H1 (cell line): ENCODE results near the gene DENND10.

Source experiments
- ATF2 ChIP-seq: IDR thresholded peaks from 2 replicates; pipeline ENCODE4 v1.6.1; 2012; ENCODE audit warnings: low read length, inconsistent platforms
- CTCF ChIP-seq, 3 experiments: IDR thresholded peaks; 1 replicate in 2 of 3; 2 replicates in 1 of 3; pipeline versions ENCODE4 v1.5.1 to v1.6.1; 2011; ENCODE audit warnings: low read length in 3 of 3, mild to moderate bottlenecking in 3 of 3, inconsistent platforms in 2 of 3, low read depth in 1 of 3, moderate library complexity in 1 of 3; ENCODE audit not compliant: insufficient read depth in 1 of 3; ENCODE audit errors: control extremely low read depth in 1 of 3
- EGR1 ChIP-seq: IDR thresholded peaks from 2 replicates; pipeline ENCODE4 v1.6.1; 2011; ENCODE audit warnings: low read depth, low read length, borderline replicate concordance
- HDAC6 ChIP-seq: IDR thresholded peaks from one replicate; pipeline ENCODE4 v1.7.1; 2012; ENCODE audit warnings: low read depth, mild to moderate bottlenecking, inconsistent platforms, low read length, moderate library complexity
- JUN ChIP-seq: IDR thresholded peaks from 2 replicates; pipeline ENCODE4 v1.6.1; 2011; ENCODE audit warnings: low read depth, mild to moderate bottlenecking, improper control_type of control experiment, low read length
- JUND ChIP-seq: IDR thresholded peaks from 2 replicates; pipeline ENCODE4 v1.6.1; 2011; ENCODE audit warnings: mild to moderate bottlenecking, improper control_type of control experiment, low read length
- KDM5A ChIP-seq: fragments of 200-600 bp; IDR thresholded peaks from 2 replicates; pipeline ENCODE4 v1.7.1; 2012; ENCODE audit warnings: mild to moderate bottlenecking, low read length, inconsistent platforms, mixed read lengths
- POLR2AphosphoS5 ChIP-seq: IDR thresholded peaks from 2 replicates; pipeline ENCODE4 v1.6.1; 2011; ENCODE audit warnings: low read depth, low read length
- RBBP5 ChIP-seq: IDR thresholded peaks from 2 replicates; pipeline ENCODE4 v1.7.1; 2012; ENCODE audit warnings: low read depth, mild to moderate bottlenecking, inconsistent platforms, low read length, moderate library complexity, borderline replicate concordance
- RXRA ChIP-seq: IDR thresholded peaks from 2 replicates; pipeline ENCODE4 v1.6.1; 2011; ENCODE audit warnings: low read depth, mild to moderate bottlenecking, low read length, moderate library complexity; ENCODE audit not compliant: insufficient read depth
- TCF12 ChIP-seq: IDR thresholded peaks from 2 replicates; pipeline ENCODE4 v1.6.1; 2011; ENCODE audit warnings: low read depth, mild to moderate bottlenecking, low read length
- YY1 ChIP-seq: IDR thresholded peaks from 2 replicates; pipeline ENCODE4 v1.6.1; 2011; ENCODE audit warnings: low read depth, mild to moderate bottlenecking, low read length

- TF ChIP-seq JUN: no peak
- no peak for TF ChIP-seq EGR1
- TF ChIP-seq ATF2: no peak
- TF ChIP-seq CTCF (IDR thresholded peaks at IDR 0.05; ENCODE audit: control extremely low read depth in 1 of 3, insufficient read depth in 1 of 3, low read depth in 1 of 3, low read length in 3 of 3): no peak
- TF ChIP-seq JUND: no peak
- TF ChIP-seq YY1: no peak
- TF ChIP-seq HDAC6: no peak
- TF ChIP-seq TCF12: no peak
- no peak for TF ChIP-seq KDM5A
- TF ChIP-seq RBBP5: no peak
- no peak for TF ChIP-seq RXRA
- TF ChIP-seq POLR2AphosphoS5: no peak
These were observed 30.0 kb downstream of the DENND10 start for GRCh38 chr10:119133949-119134348.
